OCI-LY7 (cell line): Measurements from ENCODE around the gene TBC1D30. TPM values are rescaled to one million over a fixed set of nuclear protein-coding genes. Genes with fewer than 3 reads are reported as not detected.

ENCODE experiments used
- BruUV-seq: library from RNA; stranded (reverse); fragments of 400-500 nt; replicated peaks from 2 replicates; lab custom pipeline; 2021; lab: Mats Ljungman, UMichigan
- CTCF ChIA-PET: fragments of 300-600 bp; sonication (Branson Sonifier 250); formaldehyde crosslinking; loops from one replicate; lab custom pipeline; 2022; ENCODE audit warnings: antibody characterized with exemption; ENCODE audit not compliant: unreplicated experiment; lab: Charles Lee
- POLR2A ChIA-PET: fragments of 300-600 bp; sonication (Branson Sonifier 250); formaldehyde crosslinking; loops from one replicate; lab custom pipeline; 2022; ENCODE audit warnings: antibody characterized with exemption; lab: Charles Lee
- DNase-seq: peaks from one replicate; pipeline ENCODE4 v3.0.0-alpha.2; 2015; ENCODE audit warnings: low spot score
- H2AFZ ChIP-seq: fragments of 200-600 bp; sonication (generic), shearing (Covaris generic); 2 replicates; pipeline ENCODE4 v1.6.1; 2014; ENCODE audit warnings: mild to moderate bottlenecking, antibody characterized with exemption, low read length, moderate library complexity
- H3K27ac ChIP-seq: fragments of 200-600 bp; sonication (generic); 2 replicates; pipeline ENCODE4 v1.5.1; 2014; ENCODE audit warnings: mixed run types, low read depth, mild to moderate bottlenecking, moderate library complexity, low read length, inconsistent platforms; ENCODE audit not compliant: poor library complexity, severe bottlenecking
- H3K36me3 ChIP-seq: fragments of 200-600 bp; sonication (generic); 2 replicates; pipeline ENCODE4 v1.6.1; 2014; ENCODE audit warnings: mild to moderate bottlenecking, antibody characterized with exemption, low read length, moderate library complexity, mixed read lengths; ENCODE audit not compliant: insufficient read depth
- H3K4me1 ChIP-seq: fragments of 200-600 bp; sonication (generic); 2 replicates; pipeline ENCODE4 v1.5.1; 2014; ENCODE audit warnings: mild to moderate bottlenecking, low read length; ENCODE audit not compliant: insufficient read depth, poor library complexity, severe bottlenecking
- H3K4me2 ChIP-seq: fragments of 200-600 bp; sonication (generic); 2 replicates; pipeline ENCODE4 v1.6.1; 2014; ENCODE audit warnings: mild to moderate bottlenecking, low read length
- H3K4me3 ChIP-seq: fragments of 200-600 bp; sonication (generic); 2 replicates; pipeline ENCODE4 v1.5.1; 2014; ENCODE audit warnings: mild to moderate bottlenecking, low read depth, low read length; ENCODE audit not compliant: poor library complexity, severe bottlenecking
- H3K79me2 ChIP-seq: fragments of 200-600 bp; sonication (generic); 2 replicates; pipeline ENCODE4 v1.6.1; 2016; ENCODE audit warnings: low read depth, mild to moderate bottlenecking, low read length, moderate library complexity, mixed read lengths; ENCODE audit not compliant: insufficient read depth
- H3K9me2 ChIP-seq: fragments of 200-600 bp; sonication (generic); 2 replicates; pipeline ENCODE4 v1.6.1; 2016; ENCODE audit warnings: mild to moderate bottlenecking, low read length, mixed read lengths; ENCODE audit not compliant: insufficient read depth
- H3K9me3 ChIP-seq: fragments of 200-600 bp; sonication (generic); 2 replicates; pipeline ENCODE4 v1.6.1; 2014; ENCODE audit warnings: mild to moderate bottlenecking, mixed run types, low read length, mixed read lengths
- H4K20me1 ChIP-seq: fragments of 200-600 bp; sonication (generic); 2 replicates; pipeline ENCODE4 v1.6.1; 2014; ENCODE audit warnings: mild to moderate bottlenecking, antibody characterized with exemption, low read length, moderate library complexity, mixed read lengths; ENCODE audit not compliant: insufficient read depth
- EZH2phosphoT487 ChIP-seq: fragments of 200-600 bp; sonication (generic); IDR thresholded peaks from 2 replicates; pipeline ENCODE4 v1.6.1; 2018; ENCODE audit warnings: low read depth, borderline replicate concordance, mild to moderate bottlenecking, mixed run types, antibody characterized with exemption, low read length, moderate library complexity, mixed read lengths
- intact Hi-C: fragments of 100-400 bp; cut with micrococcal nuclease; formaldehyde crosslinking; loops from one replicate; pipeline ENCODE4 v1.10.0; 2022; ENCODE audit not compliant: unreplicated experiment
- total RNA-seq, 2 experiments: library from RNA; depleted of rRNA in 1 of 2; stranded (reverse); fragments of >200 nt in 1 of 2; shearing (Covaris generic) in 1 of 2; gene quantifications; 2 replicates each; pipeline ENCODE4 v1.2.3, GENCODE V29; 2014 to 2022
- TF ChIP-seq, protein P1 (sequence below): fragments of 200-600 bp; sonication (generic); conservative IDR thresholded peaks from 2 replicates; pipeline ENCODE4 v1.5.1; 2014; ENCODE audit warnings: mild to moderate bottlenecking, antibody characterized with exemption, low read length, moderate library complexity, mixed read lengths

The TBC1D30 gene
- total RNA-seq, 2 experiments from 2014 or later = 0.13 to 4.6 TPM

DNA sequence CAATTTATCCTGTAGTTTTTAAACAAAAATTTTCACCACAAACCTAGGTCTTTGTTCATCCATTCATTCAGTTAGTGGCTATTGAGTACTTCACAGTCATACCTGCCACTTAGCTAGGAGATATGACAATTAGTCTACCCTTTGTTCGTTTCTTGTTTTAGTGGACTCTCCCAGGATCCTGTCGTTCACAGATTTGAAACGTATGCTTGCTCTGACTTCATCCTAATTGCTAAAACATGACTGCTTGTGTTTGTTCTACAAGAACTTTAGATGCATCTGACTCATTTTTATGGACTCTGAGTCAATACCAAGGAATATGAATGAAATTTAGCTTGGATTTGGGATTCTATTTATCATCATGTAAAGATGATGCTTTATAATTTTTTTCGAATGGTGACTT, 69.5 kb downstream of the TBC1D30 start:
- no peak overlapping the region for H3K4me3 ChIP-seq
- CTCF ChIA-PET = no interaction called here
- TF ChIP-seq, protein P1, sequence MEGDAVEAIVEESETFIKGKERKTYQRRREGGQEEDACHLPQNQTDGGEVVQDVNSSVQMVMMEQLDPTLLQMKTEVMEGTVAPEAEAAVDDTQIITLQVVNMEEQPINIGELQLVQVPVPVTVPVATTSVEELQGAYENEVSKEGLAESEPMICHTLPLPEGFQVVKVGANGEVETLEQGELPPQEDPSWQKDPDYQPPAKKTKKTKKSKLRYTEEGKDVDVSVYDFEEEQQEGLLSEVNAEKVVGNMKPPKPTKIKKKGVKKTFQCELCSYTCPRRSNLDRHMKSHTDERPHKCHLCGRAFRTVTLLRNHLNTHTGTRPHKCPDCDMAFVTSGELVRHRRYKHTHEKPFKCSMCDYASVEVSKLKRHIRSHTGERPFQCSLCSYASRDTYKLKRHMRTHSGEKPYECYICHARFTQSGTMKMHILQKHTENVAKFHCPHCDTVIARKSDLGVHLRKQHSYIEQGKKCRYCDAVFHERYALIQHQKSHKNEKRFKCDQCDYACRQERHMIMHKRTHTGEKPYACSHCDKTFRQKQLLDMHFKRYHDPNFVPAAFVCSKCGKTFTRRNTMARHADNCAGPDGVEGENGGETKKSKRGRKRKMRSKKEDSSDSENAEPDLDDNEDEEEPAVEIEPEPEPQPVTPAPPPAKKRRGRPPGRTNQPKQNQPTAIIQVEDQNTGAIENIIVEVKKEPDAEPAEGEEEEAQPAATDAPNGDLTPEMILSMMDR = no peak
- no peak for TF ChIP-seq EZH2phosphoT487
- POLR2A ChIA-PET = interaction anchor here (0.6 kb wide), 1 partner anchor 491 kb away, joined by 3 read pairs; no protein-coding TSS in a partner anchor
- H3K4me1 ChIP-seq = no peaks in the 10 kb centered on the region
- intact Hi-C loops = loop anchor here (5.0 to 10.0 kb wide), 3 partner anchors 92 to 391 kb away; no protein-coding TSS in a partner anchor
- no peaks in the 10 kb centered on the region for H3K9me3 ChIP-seq
- BruUV-seq = no TSS peak
- H3K27ac ChIP-seq = no peak overlapping the region
- no peaks in the 10 kb centered on the region for H4K20me1 ChIP-seq
- H3K79me2 ChIP-seq = no peaks in the 10 kb centered on the region
- H3K36me3 ChIP-seq = no peaks in the 10 kb centered on the region
- no peak overlapping the region for H3K4me2 ChIP-seq
- H3K9me2 ChIP-seq = no peaks in the 10 kb centered on the region
- DNase-seq = no peak
- no peak overlapping the region for H2AFZ ChIP-seq

DNA sequence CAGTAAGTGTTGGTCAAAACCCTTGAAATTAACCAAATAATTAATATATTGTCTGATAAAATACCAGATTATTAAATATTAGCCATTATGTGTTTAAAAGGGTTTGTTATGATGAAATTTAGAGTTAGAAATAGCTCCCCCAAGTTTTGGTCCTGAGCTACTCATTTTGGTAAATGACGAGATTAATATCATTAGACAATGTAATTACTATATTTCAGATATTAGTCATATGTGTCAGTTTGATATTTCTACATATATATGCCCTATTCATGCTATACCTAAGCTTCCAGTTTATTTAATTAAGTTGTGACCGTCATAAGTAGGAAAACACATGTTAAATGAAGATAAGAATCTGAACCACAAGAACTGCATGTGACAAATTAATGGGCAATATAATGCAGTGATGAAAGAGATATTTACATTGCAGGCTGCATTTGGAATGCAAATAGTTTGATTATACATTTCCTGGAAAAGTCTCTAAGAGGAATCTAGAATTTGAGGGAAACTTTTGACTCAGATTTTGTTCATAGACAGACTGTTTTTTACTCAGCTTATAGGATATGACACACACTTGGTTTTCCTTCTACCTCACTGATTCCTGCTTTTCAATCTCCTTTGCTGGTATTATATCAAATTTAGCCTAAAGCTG, 70.5 kb downstream of the TBC1D30 start:
- CTCF ChIA-PET = no interaction called here
- Histone ChIP-seq H3K4me2 (no peak overlapping the region), H3K9me2 (no peaks in the 10 kb centered on the region), H3K36me3 (no peaks in the 10 kb centered on the region), H3K4me1 (no peaks in the 10 kb centered on the region), H4K20me1 (no peaks in the 10 kb centered on the region), H3K9me3 (no peaks in the 10 kb centered on the region), H2AFZ (no peak overlapping the region), H3K79me2 (no peaks in the 10 kb centered on the region), H3K4me3 (no peak overlapping the region), H3K27ac (no peak overlapping the region)
- DNase-seq = no peak
- no TSS peak for BruUV-seq
- no peak for TF ChIP-seq EZH2phosphoT487
- TF ChIP-seq, protein P1 = no peak
- POLR2A ChIA-PET = interaction anchor here (0.5 to 0.6 kb wide), 3 partner anchors 13 to 1096 kb away, joined by 3 to 9 read pairs (median 5); no protein-coding TSS in a partner anchor
- intact Hi-C loops = loop anchor here (5.0 to 10.0 kb wide), 3 partner anchors 93 to 390 kb away; no protein-coding TSS in a partner anchor

DNA sequence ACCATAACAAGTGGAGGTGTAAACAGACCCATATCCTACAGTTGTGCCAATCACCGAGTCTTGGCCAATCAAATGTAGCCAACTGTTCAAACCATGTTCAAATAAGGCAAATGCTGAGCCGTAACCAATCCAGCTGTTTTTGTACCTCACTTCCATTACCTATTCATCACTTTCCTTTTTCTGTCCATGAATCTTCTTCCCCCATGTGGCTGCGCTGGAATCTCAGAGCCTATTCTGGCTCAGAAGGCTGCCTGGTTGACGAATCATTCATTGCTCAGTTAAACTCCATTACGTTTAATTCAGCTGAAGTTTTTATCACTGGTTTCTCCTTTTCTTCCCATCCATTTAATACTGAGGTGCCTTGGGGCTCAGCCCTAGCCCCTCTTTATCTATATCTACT, 71.1 kb downstream of the TBC1D30 start:
- DNase-seq = no peak
- Histone ChIP-seq H3K27ac (no peak overlapping the region), H2AFZ (no peak overlapping the region), H3K79me2 (no peaks in the 10 kb centered on the region), H3K4me3 (no peak overlapping the region), H3K9me3 (no peaks in the 10 kb centered on the region), H3K36me3 (no peaks in the 10 kb centered on the region), H4K20me1 (no peaks in the 10 kb centered on the region), H3K4me1 (no peaks in the 10 kb centered on the region), H3K4me2 (no peak overlapping the region), H3K9me2 (no peaks in the 10 kb centered on the region)
- no TSS peak for BruUV-seq
- ChIA-PET POLR2A (interaction anchor here (0.6 kb wide), 1 partner anchor 56 kb away, joined by 3 read pairs; no protein-coding TSS in a partner anchor), CTCF (no interaction called here)
- intact Hi-C loops = loop anchor here (10.0 kb wide), 1 partner anchor 389 kb away; no protein-coding TSS in a partner anchor
- no peak for TF ChIP-seq EZH2phosphoT487
- TF ChIP-seq, protein P1 = no peak
